SIG-M5 (cell line): ENCODE data around the gene CBLB.

ENCODE experiments used
- DNase-seq: peaks from one replicate; lab custom pipeline; 2025; lab: John Stamatoyannopoulos, UW

CBLB gene

GRCh38 chr3:105616374-105617121 lies 252.3 kb downstream of the CBLB start:
- no peak for DNase-seq

- no peak for DNase-seq
Measured at GRCh38 chr3:105615814-105616213, 253.0 kb downstream of the CBLB start.

GRCh38 chr3:105614288-105615030 lies 254.4 kb downstream of the CBLB start:
- DNase-seq, result no peak

- DNase-seq, result no peak
Measured at GRCh38 chr3:105613120-105613519, 255.7 kb downstream of the CBLB start.

GRCh38 chr3:105611304-105612192 lies 257.3 kb downstream of the CBLB start:
- no peak for DNase-seq

GRCh38 chr3:105610473-105610872 lies 258.3 kb downstream of the CBLB start:
- no peak for DNase-seq

GRCh38 chr3:105608623-105609022 lies 260.2 kb downstream of the CBLB start:
- DNase-seq, result no peak

- DNase-seq, result no peak
Measured at GRCh38 chr3:105606016-105606415, 262.8 kb downstream of the CBLB start.
